NCI-H1694 treated with DMSO at 0.1 percent for 48 hours (cell line): Measurements from ENCODE around the gene FADS1.
A peak's percentile ranks its signal among the peaks of the same experiment; 100 is the strongest.

ENCODE experiments used
- DNase-seq: peaks from one replicate; lab custom pipeline; 2025; lab: John Stamatoyannopoulos, UW

FADS1 gene

GRCh38 chr11:61846362-61847020 is 29.7 kb upstream of the FADS1 start:
- DNase-seq = no peak

- no peak for DNase-seq
Measured at GRCh38 chr11:61844909-61845565, 28.2 kb upstream of the FADS1 start.

GRCh38 chr11:61842528-61842820 is 25.7 kb upstream of the FADS1 start:
- DNase-seq = no peak

GRCh38 chr11:61841636-61842527 is 25.1 kb upstream of the FADS1 start:
- no peak for DNase-seq

- no peak for DNase-seq
Measured at GRCh38 chr11:61840371-61840770, 23.6 kb upstream of the FADS1 start.

- no peak for DNase-seq
Measured at GRCh38 chr11:61839742-61840141, 22.9 kb upstream of the FADS1 start.

- no peak for DNase-seq
Measured at GRCh38 chr11:61838921-61839320, 22.1 kb upstream of the FADS1 start.

GRCh38 chr11:61838501-61838900 is 21.7 kb upstream of the FADS1 start:
- DNase-seq = no peak

GRCh38 chr11:61837411-61838005 is 20.7 kb upstream of the FADS1 start:
- no peak for DNase-seq

- DNase-seq = no peak
Measured at GRCh38 chr11:61836193-61836592, 19.4 kb upstream of the FADS1 start.

- DNase-seq = no peak
Measured at GRCh38 chr11:61834278-61835048, 17.7 kb upstream of the FADS1 start.

- no peak for DNase-seq
Measured at GRCh38 chr11:61833926-61834277, 17.1 kb upstream of the FADS1 start.

- no peak for DNase-seq
Measured at GRCh38 chr11:61833471-61833870, 16.7 kb upstream of the FADS1 start.

- no peak for DNase-seq
Measured at GRCh38 chr11:61832754-61833153, 16.0 kb upstream of the FADS1 start.

- no peak for DNase-seq
Measured at GRCh38 chr11:61832207-61832606, 15.4 kb upstream of the FADS1 start.

GRCh38 chr11:61830237-61831105 is 13.7 kb upstream of the FADS1 start:
- no peak for DNase-seq

GRCh38 chr11:61829806-61830205 is 13.0 kb upstream of the FADS1 start:
- DNase-seq = no peak

- DNase-seq = no peak
Measured at GRCh38 chr11:61828629-61829407, 12.0 kb upstream of the FADS1 start.

GRCh38 chr11:61828379-61828628 is 11.5 kb upstream of the FADS1 start:
- no peak for DNase-seq

- peak; percentile 88 for DNase-seq
Measured at GRCh38 chr11:61827571-61828378, 11.0 kb upstream of the FADS1 start, which contains the start of gene FADS2. TSS of gene FADS2 (plus strand) at chr11:61828300. CDS start at chr11:61828391, 91 bp downstream.
